OCI-LY1 (cell line): ENCODE data around the gene SRGAP2C.
"Not testable (repeated sequence)": the region's sequence is repeated elsewhere in the genome, so short reads cannot be mapped to it uniquely, and the experiment has no call there.

Source experiments
- H2AFZ ChIP-seq: fragments of 200-600 bp; sonication (generic), shearing (Covaris generic); 2 replicates; pipeline ENCODE4 v1.6.0; 2014; ENCODE audit warnings: antibody characterized with exemption, mild to moderate bottlenecking, low read length
- H3F3A ChIP-seq: fragments of 200-600 bp; sonication (generic), shearing (Covaris generic); 2 replicates; pipeline ENCODE4 v1.6.0; 2014; ENCODE audit warnings: mild to moderate bottlenecking, antibody characterized with exemption, low read length, moderate library complexity; ENCODE audit not compliant: insufficient read depth
- H3K27ac ChIP-seq: fragments of 200-600 bp; sonication (generic); 2 replicates; pipeline ENCODE4 v1.5.1; 2014; ENCODE audit warnings: low read length, mixed run types, mild to moderate bottlenecking, low read depth; ENCODE audit not compliant: poor library complexity, severe bottlenecking
- H3K27me3 ChIP-seq: fragments of 200-600 bp; sonication (generic); 2 replicates; pipeline ENCODE4 v1.6.0; 2014; ENCODE audit warnings: antibody characterized with exemption, mild to moderate bottlenecking, low read length, moderate library complexity; ENCODE audit not compliant: insufficient read depth
- H3K36me3 ChIP-seq: fragments of 200-600 bp; sonication (generic); 2 replicates; pipeline ENCODE4 v1.6.1; 2014; ENCODE audit warnings: mild to moderate bottlenecking, antibody characterized with exemption, low read length, moderate library complexity, mixed read lengths; ENCODE audit not compliant: insufficient read depth
- H3K4me1 ChIP-seq: fragments of 200-600 bp; sonication (generic); 2 replicates; pipeline ENCODE4 v1.5.1; 2014; ENCODE audit warnings: mild to moderate bottlenecking, low read length, moderate library complexity; ENCODE audit not compliant: insufficient read depth, severe bottlenecking
- H3K4me2 ChIP-seq: fragments of 200-600 bp; sonication (generic), shearing (Covaris generic); 2 replicates; pipeline ENCODE4 v1.6.1; 2014; ENCODE audit warnings: low read length
- H3K4me3 ChIP-seq: fragments of 200-600 bp; sonication (generic); 2 replicates; pipeline ENCODE4 v1.5.1; 2014; ENCODE audit warnings: low read length, low read depth, mild to moderate bottlenecking, mixed read lengths; ENCODE audit not compliant: poor library complexity, severe bottlenecking
- H3K79me2 ChIP-seq: fragments of 200-600 bp; shearing (Covaris generic); 2 replicates; pipeline ENCODE4 v1.6.1; 2016; ENCODE audit warnings: mixed run types, low read length, mixed read lengths; ENCODE audit not compliant: insufficient read depth
- H3K9ac ChIP-seq: fragments of 200-600 bp; sonication (generic), shearing (Covaris generic); 2 replicates; pipeline ENCODE4 v1.6.1; 2014; ENCODE audit warnings: mild to moderate bottlenecking, low read length, mixed read lengths
- H3K9me2 ChIP-seq: fragments of 200-600 bp; sonication (generic), shearing (Covaris generic); 2 replicates; pipeline ENCODE4 v1.6.1; 2014; ENCODE audit warnings: low read depth, mild to moderate bottlenecking, low read length, mixed read lengths
- H3K9me3 ChIP-seq: fragments of 200-600 bp; shearing (Covaris generic); 2 replicates; pipeline ENCODE4 v1.6.1; 2014; ENCODE audit warnings: low read length, mixed read lengths
- H4K20me1 ChIP-seq: fragments of 200-600 bp; sonication (generic), shearing (Covaris generic); 2 replicates; pipeline ENCODE4 v1.6.0; 2016; ENCODE audit warnings: mild to moderate bottlenecking, low read length; ENCODE audit not compliant: insufficient read depth

SRGAP2C gene

GRCh38 chr1:121168152-121168668 is 16.6 kb upstream of the SRGAP2C start:
- H3K4me2 ChIP-seq, H3K36me3 ChIP-seq, H2AFZ ChIP-seq, H3K27ac ChIP-seq, H3F3A ChIP-seq, H3K27me3 ChIP-seq, H3K9me3 ChIP-seq, H3K9me2 ChIP-seq, H3K9ac ChIP-seq, H3K4me3 ChIP-seq, H3K79me2 ChIP-seq, H3K4me1 ChIP-seq, H4K20me1 ChIP-seq: not testable (repeated sequence)

- H3K4me3 ChIP-seq, H4K20me1 ChIP-seq, H3F3A ChIP-seq, H3K27me3 ChIP-seq, H3K9me3 ChIP-seq, H3K36me3 ChIP-seq, H2AFZ ChIP-seq, H3K79me2 ChIP-seq, H3K9me2 ChIP-seq, H3K4me1 ChIP-seq, H3K27ac ChIP-seq, H3K9ac ChIP-seq, H3K4me2 ChIP-seq: not testable (repeated sequence)
Measured at GRCh38 chr1:121176649-121177048, 8.1 kb upstream of the SRGAP2C start.

- not testable (repeated sequence) for H3K4me2 ChIP-seq, H3F3A ChIP-seq, H3K27me3 ChIP-seq, H2AFZ ChIP-seq, H3K27ac ChIP-seq, H3K79me2 ChIP-seq, H3K9ac ChIP-seq, H3K9me3 ChIP-seq, H3K36me3 ChIP-seq, H3K9me2 ChIP-seq, H4K20me1 ChIP-seq, H3K4me3 ChIP-seq, H3K4me1 ChIP-seq
Measured at GRCh38 chr1:121178197-121178596, 6.6 kb upstream of the SRGAP2C start.

GRCh38 chr1:121183867-121184266 is 908 bp upstream of the SRGAP2C start:
- not testable (repeated sequence) for H3F3A ChIP-seq

GRCh38 chr1:121185140-121185708 is 449 bp downstream of the SRGAP2C start:
- H3K9ac ChIP-seq, H4K20me1 ChIP-seq, H3F3A ChIP-seq, H3K36me3 ChIP-seq, H3K79me2 ChIP-seq, H2AFZ ChIP-seq, H3K9me2 ChIP-seq, H3K4me2 ChIP-seq, H3K9me3 ChIP-seq, H3K27me3 ChIP-seq, H3K27ac ChIP-seq, H3K4me1 ChIP-seq: not testable (repeated sequence)
- H3K4me3 ChIP-seq = peak overlapping the region; percentile 50

More at GRCh38 chr1:121183867-121184266, 908 bp upstream of the SRGAP2C start:
- H3K27me3 ChIP-seq, H3K79me2 ChIP-seq, H3K36me3 ChIP-seq, H2AFZ ChIP-seq, H3K9me2 ChIP-seq, H3K9me3 ChIP-seq, H3K4me1 ChIP-seq, H4K20me1 ChIP-seq: not testable (repeated sequence)
- Histone ChIP-seq H3K4me2 (peak overlapping the region; percentile 57; the same call in 1 of the 2 replicates), H3K4me3 (peak overlapping the region; percentile 68), H3K9ac (peak overlapping the region; percentile 67; the same call in 1 of the 2 replicates), H3K27ac (peak overlapping the region; percentile 46)

GRCh38 chr1:121186191-121186590 is 1.4 kb downstream of the SRGAP2C start:
- H3K4me2 ChIP-seq, H3F3A ChIP-seq, H3K79me2 ChIP-seq, H3K9me2 ChIP-seq, H3K36me3 ChIP-seq, H3K27me3 ChIP-seq, H3K27ac ChIP-seq, H3K4me3 ChIP-seq, H4K20me1 ChIP-seq, H2AFZ ChIP-seq, H3K9ac ChIP-seq, H3K9me3 ChIP-seq, H3K4me1 ChIP-seq: not testable (repeated sequence)

GRCh38 chr1:121187914-121188313 is 3.1 kb downstream of the SRGAP2C start:
- not testable (repeated sequence) for H3K4me1 ChIP-seq, H3K9ac ChIP-seq, H3F3A ChIP-seq, H3K9me3 ChIP-seq, H4K20me1 ChIP-seq, H3K79me2 ChIP-seq, H3K27me3 ChIP-seq, H3K27ac ChIP-seq, H3K9me2 ChIP-seq, H2AFZ ChIP-seq, H3K36me3 ChIP-seq
- Histone ChIP-seq H3K4me2 (peak overlapping the region; percentile 36; the same call in 1 of the 2 replicates), H3K4me3 (peak overlapping the region; percentile 29)

GRCh38 chr1:121192512-121192911 is 7.7 kb downstream of the SRGAP2C start:
- not testable (repeated sequence) for H3K36me3 ChIP-seq, H3K9me3 ChIP-seq, H3K4me1 ChIP-seq, H3K9ac ChIP-seq, H3K4me2 ChIP-seq, H3K9me2 ChIP-seq, H3F3A ChIP-seq, H4K20me1 ChIP-seq, H3K27ac ChIP-seq, H2AFZ ChIP-seq, H3K4me3 ChIP-seq, H3K27me3 ChIP-seq, H3K79me2 ChIP-seq
